Measurements from ENCODE around the gene FGF8. TPM values are rescaled to one million over a fixed set of nuclear protein-coding genes. Genes with fewer than 3 reads are reported as not detected.

The FGF8 gene
- total RNA-seq, 1 experiment from 2014 or later, result not detected

DNA sequence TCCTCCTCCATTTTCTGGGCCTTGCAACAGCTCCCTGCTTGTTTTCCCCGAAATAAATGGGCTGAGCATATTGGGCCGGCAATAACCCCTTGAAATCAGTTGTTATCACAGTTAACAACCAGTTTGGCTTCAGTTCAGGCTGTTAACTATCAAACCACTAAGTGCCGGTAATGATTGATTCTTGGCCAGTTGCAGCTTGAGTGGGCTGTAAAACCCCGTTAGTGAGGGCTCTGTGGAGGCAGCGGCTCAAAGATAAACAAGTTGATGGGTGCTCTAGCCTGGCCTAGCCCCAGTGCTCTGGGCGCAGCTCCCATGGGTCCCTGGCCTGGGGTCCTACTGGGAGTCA lies 8.3 kb downstream of the FGF8 start:
- BruUV-seq (replicated peaks), result no TSS peak
- H3K27me3 ChIP-seq (ENCODE audit: insufficient read depth, low read depth), result no peaks in the 10 kb centered on the region

DNA sequence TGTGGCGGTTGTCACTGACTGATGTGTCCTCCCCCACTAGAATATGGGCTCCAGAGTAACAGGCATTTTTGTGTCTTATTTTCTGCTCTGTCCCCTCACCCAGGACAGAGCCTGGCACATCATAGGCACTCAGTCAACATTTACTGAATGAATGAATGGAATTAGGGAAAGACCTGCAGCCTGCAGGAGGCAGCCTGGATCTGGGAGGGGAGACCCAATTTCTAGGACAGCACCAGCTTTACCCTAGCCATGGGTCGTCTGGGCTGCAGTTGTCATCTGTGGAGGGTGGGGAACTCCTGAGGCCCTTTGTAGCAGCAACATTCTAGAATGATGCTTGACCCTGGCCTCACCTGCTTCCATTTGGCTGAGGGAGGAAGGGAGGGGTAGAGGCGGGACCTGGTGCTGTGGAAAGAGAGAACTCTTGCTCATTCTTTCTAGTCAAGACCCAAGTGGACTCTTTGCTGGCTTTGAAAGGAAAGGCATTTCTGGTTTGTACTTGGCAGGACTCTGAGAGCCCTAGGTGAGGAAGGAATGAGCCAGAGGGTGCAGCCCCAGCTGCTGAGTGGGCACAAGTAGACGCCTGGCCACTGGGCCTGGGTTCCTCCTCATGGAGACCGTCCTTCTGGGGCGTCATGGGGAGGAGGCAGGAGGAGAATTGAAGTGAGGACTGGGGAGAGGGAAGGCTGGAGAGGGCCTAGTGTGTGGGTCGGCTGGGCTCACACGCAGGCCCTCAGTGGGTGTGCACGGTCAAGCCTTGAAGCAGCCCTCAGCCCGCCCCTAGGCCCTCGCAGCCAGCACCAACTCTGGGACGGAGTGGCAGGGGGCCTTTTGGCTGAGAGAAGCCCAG lies 8.9 kb downstream of the FGF8 start:
- no peaks in the 10 kb centered on the region for H3F3A ChIP-seq (ENCODE audit: insufficient read depth, low read depth)
- no peaks in the 10 kb centered on the region for H3K36me3 ChIP-seq (ENCODE audit: low read depth)
- no peak overlapping the region for H3K4me2 ChIP-seq
- H3K79me2 ChIP-seq (ENCODE audit: low read depth), result no peaks in the 10 kb centered on the region
- POLR2A ChIA-PET (ENCODE audit: unreplicated experiment), result no interaction called here
- CTCF ChIA-PET, result no interaction called here
- H3K9me3 ChIP-seq (ENCODE audit: insufficient read depth, low read depth), result no peaks in the 10 kb centered on the region
- H3K4me1 ChIP-seq (replicated peaks; ENCODE audit: insufficient read depth), result no peaks in the 10 kb centered on the region
- no peak for TF ChIP-seq EZH2 (IDR thresholded peaks at IDR 0.05; ENCODE audit: low read depth)
- TF ChIP-seq, protein P1, sequence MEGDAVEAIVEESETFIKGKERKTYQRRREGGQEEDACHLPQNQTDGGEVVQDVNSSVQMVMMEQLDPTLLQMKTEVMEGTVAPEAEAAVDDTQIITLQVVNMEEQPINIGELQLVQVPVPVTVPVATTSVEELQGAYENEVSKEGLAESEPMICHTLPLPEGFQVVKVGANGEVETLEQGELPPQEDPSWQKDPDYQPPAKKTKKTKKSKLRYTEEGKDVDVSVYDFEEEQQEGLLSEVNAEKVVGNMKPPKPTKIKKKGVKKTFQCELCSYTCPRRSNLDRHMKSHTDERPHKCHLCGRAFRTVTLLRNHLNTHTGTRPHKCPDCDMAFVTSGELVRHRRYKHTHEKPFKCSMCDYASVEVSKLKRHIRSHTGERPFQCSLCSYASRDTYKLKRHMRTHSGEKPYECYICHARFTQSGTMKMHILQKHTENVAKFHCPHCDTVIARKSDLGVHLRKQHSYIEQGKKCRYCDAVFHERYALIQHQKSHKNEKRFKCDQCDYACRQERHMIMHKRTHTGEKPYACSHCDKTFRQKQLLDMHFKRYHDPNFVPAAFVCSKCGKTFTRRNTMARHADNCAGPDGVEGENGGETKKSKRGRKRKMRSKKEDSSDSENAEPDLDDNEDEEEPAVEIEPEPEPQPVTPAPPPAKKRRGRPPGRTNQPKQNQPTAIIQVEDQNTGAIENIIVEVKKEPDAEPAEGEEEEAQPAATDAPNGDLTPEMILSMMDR (conservative IDR thresholded peaks at IDR 0.05), result no peak
- no peaks in the 10 kb centered on the region for H3K27me3 ChIP-seq (ENCODE audit: insufficient read depth, low read depth)
- no peak for DNase-seq
- H3K9me2 ChIP-seq (ENCODE audit: insufficient read depth), result no peaks in the 10 kb centered on the region
- H3K4me3 ChIP-seq, result no peak overlapping the region
- no peak overlapping the region for H3K27ac ChIP-seq
- H4K20me1 ChIP-seq (ENCODE audit: insufficient read depth), result no peaks in the 10 kb centered on the region
- BruUV-seq (replicated peaks), result no TSS peak
- intact Hi-C loops (cut with micrococcal nuclease; ENCODE audit: unreplicated experiment), result no loop called here
- H2AFZ ChIP-seq, result no peak overlapping the region

More for the DNA sequence above, 8.3 kb downstream of the FGF8 start:
- no peak for DNase-seq
- ChIA-PET POLR2A (ENCODE audit: unreplicated experiment) (no interaction called here), CTCF (no interaction called here)
- Histone ChIP-seq H3K4me2 (no peak overlapping the region), H3F3A (ENCODE audit: insufficient read depth, low read depth) (no peaks in the 10 kb centered on the region), H3K27ac (no peak overlapping the region), H3K4me1 (replicated peaks; ENCODE audit: insufficient read depth) (no peaks in the 10 kb centered on the region), H2AFZ (no peak overlapping the region), H3K9me3 (ENCODE audit: insufficient read depth, low read depth) (no peaks in the 10 kb centered on the region), H3K4me3 (no peak overlapping the region), H3K9me2 (ENCODE audit: insufficient read depth) (no peaks in the 10 kb centered on the region), H3K79me2 (ENCODE audit: low read depth) (no peaks in the 10 kb centered on the region), H3K36me3 (ENCODE audit: low read depth) (no peaks in the 10 kb centered on the region), H4K20me1 (ENCODE audit: insufficient read depth) (no peaks in the 10 kb centered on the region)
- intact Hi-C loops (cut with micrococcal nuclease; ENCODE audit: unreplicated experiment), result no loop called here
- TF ChIP-seq, protein P1 (conservative IDR thresholded peaks at IDR 0.05), result no peak
- no peak for TF ChIP-seq EZH2 (IDR thresholded peaks at IDR 0.05; ENCODE audit: low read depth)

- Histone ChIP-seq H3K27ac (no peak overlapping the region), H2AFZ (no peak overlapping the region), H3K4me2 (no peak overlapping the region), H4K20me1 (ENCODE audit: insufficient read depth) (no peaks in the 10 kb centered on the region), H3K4me3 (no peak overlapping the region), H3K9me2 (ENCODE audit: insufficient read depth) (no peaks in the 10 kb centered on the region), H3K36me3 (ENCODE audit: low read depth) (no peaks in the 10 kb centered on the region), H3F3A (ENCODE audit: insufficient read depth, low read depth) (no peaks in the 10 kb centered on the region), H3K79me2 (ENCODE audit: low read depth) (no peaks in the 10 kb centered on the region), H3K27me3 (ENCODE audit: insufficient read depth, low read depth) (no peaks in the 10 kb centered on the region), H3K9me3 (ENCODE audit: insufficient read depth, low read depth) (no peaks in the 10 kb centered on the region), H3K4me1 (replicated peaks; ENCODE audit: insufficient read depth) (no peaks in the 10 kb centered on the region)
- DNase-seq, result no peak
- intact Hi-C loops (cut with micrococcal nuclease; ENCODE audit: unreplicated experiment), result no loop called here
- CTCF ChIA-PET, result no interaction called here
- no TSS peak for BruUV-seq (replicated peaks)
- no peak for TF ChIP-seq EZH2 (IDR thresholded peaks at IDR 0.05; ENCODE audit: low read depth)
- TF ChIP-seq, protein P1 (conservative IDR thresholded peaks at IDR 0.05), result no peak
- POLR2A ChIA-PET (ENCODE audit: unreplicated experiment), result no interaction called here
These were observed 9.6 kb downstream of the FGF8 start for GRCh38 chr10:101766306-101766705.
